Measurements from ENCODE around the gene SUDS3. TPM values are rescaled to one million over a fixed set of nuclear protein-coding genes. Genes with fewer than 3 reads are reported as not detected.
A peak's percentile ranks its signal among the peaks of the same experiment; 100 is the strongest.

SUDS3 gene
- total and polyA plus RNA-seq, 2 experiments from 2014 or later = 53.0 to 77.1 TPM

DNA sequence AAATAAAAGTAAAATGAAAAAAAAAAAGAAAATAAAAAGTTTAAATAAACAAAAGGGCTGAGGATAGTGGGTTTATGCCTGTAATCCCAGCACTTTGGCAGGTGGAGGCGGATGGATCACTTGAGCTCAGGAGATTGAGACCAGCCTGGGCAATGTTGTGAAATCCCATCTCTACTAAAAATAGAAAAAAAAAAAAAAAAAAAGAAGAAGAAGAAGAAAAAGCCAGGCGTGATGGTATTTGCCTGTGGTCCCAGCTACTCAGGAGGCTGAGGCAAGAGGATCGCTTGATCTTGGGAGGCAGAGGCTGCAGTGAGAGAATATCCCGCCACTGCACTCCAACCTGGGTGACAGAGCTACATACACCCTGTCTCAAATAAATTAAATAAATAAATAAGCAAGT is 7.5 kb upstream of the SUDS3 start (continued):
- TF ChIP-seq ZNF462 (CRISPR knock-in tag; IDR thresholded peaks at IDR 0.05) (no peak), STAT1 (IDR thresholded peaks at IDR 0.05; ENCODE audit: unreplicated experiment) (no peak), EZH2 (IDR thresholded peaks at IDR 0.05; ENCODE audit: low read depth, unreplicated experiment) (no peak), JUNB (IDR thresholded peaks at IDR 0.05; ENCODE audit: unreplicated experiment) (no peak), NANOG (IDR thresholded peaks at IDR 0.05; ENCODE audit: borderline replicate concordance) (no peak)
- TF ChIP-seq, protein P1, sequence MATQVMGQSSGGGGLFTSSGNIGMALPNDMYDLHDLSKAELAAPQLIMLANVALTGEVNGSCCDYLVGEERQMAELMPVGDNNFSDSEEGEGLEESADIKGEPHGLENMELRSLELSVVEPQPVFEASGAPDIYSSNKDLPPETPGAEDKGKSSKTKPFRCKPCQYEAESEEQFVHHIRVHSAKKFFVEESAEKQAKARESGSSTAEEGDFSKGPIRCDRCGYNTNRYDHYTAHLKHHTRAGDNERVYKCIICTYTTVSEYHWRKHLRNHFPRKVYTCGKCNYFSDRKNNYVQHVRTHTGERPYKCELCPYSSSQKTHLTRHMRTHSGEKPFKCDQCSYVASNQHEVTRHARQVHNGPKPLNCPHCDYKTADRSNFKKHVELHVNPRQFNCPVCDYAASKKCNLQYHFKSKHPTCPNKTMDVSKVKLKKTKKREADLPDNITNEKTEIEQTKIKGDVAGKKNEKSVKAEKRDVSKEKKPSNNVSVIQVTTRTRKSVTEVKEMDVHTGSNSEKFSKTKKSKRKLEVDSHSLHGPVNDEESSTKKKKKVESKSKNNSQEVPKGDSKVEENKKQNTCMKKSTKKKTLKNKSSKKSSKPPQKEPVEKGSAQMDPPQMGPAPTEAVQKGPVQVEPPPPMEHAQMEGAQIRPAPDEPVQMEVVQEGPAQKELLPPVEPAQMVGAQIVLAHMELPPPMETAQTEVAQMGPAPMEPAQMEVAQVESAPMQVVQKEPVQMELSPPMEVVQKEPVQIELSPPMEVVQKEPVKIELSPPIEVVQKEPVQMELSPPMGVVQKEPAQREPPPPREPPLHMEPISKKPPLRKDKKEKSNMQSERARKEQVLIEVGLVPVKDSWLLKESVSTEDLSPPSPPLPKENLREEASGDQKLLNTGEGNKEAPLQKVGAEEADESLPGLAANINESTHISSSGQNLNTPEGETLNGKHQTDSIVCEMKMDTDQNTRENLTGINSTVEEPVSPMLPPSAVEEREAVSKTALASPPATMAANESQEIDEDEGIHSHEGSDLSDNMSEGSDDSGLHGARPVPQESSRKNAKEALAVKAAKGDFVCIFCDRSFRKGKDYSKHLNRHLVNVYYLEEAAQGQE (IDR thresholded peaks at IDR 0.05; ENCODE audit: unreplicated experiment) = no peak

DNA sequence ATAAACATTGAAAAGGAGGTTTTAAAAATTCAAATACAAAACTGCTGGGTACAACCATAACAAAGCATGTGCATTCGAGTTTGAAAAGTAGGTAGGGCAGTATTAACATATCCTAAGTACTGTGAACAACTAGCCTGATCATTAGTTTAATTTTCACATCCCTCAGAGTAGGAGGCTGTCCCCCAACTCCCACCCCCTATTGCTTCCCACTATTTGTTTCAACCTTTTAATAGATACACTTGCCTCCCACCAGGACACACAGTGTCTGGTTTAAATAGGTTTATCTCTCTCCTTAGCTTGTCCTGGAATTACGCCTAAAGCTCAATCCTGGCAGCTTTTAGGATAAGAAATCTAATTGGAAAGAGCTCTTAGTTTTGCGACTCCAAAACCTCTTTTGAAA is 5.8 kb upstream of the SUDS3 start:
- Histone ChIP-seq H3K4me3 (peak overlapping the region; percentile 95), H3K79me2 (replicated peaks; ENCODE audit: insufficient read depth) (no peaks in the 10 kb centered on the region; the same call in 1 of the 2 replicates), H2AFZ (peak overlapping the region; percentile 95; the same call in 1 of the 2 replicates), H3K9me2 (ENCODE audit: insufficient read depth) (no peaks in the 10 kb centered on the region), H3F3A (replicated peaks; ENCODE audit: low read depth) (no peaks in the 10 kb centered on the region), H3K36me3 (ENCODE audit: insufficient read depth) (no peaks in the 10 kb centered on the region), H3K27ac (ENCODE audit: low read depth) (no peak overlapping the region), H4K20me1 (replicated peaks; ENCODE audit: insufficient read depth) (no peaks in the 10 kb centered on the region), H3K4me1 (ENCODE audit: insufficient read depth) (peaks cover 26% of the 10 kb centered on the region), H3K4me2 (peak overlapping the region; percentile 96), H3K27me3 (ENCODE audit: insufficient read depth) (peaks cover 22% of the 10 kb centered on the region)
- H3K9me3 Mint-ChIP-seq = no peaks in the 10 kb centered on the region; the same call in 2 of the 3 replicates
- ATAC-seq (no peak), DNase-seq (ENCODE audit: low spot score) (no peak)
- peaks cover 16% of the 10 kb centered on the region for H3K27me3 Mint-ChIP-seq (ENCODE audit: insufficient read depth, low read depth, poor library complexity)
- no peaks in the 10 kb centered on the region for H3K36me3 Mint-ChIP-seq (ENCODE audit: low read depth)
- no peak overlapping the region for H3K27ac Mint-ChIP-seq
- peaks cover 25% of the 10 kb centered on the region for H3K4me1 Mint-ChIP-seq
- peak overlapping the region; percentile 89 for H3K4me3 Mint-ChIP-seq
- TF ChIP-seq, protein P1 (IDR thresholded peaks at IDR 0.05; ENCODE audit: unreplicated experiment) = no peak
- no peak for TF ChIP-seq EZH2 (IDR thresholded peaks at IDR 0.05; ENCODE audit: low read depth, unreplicated experiment)
- no peak for TF ChIP-seq JUNB (IDR thresholded peaks at IDR 0.05; ENCODE audit: unreplicated experiment)

Data from GM23338 (cell line).